GM12892 (cell line): Measurements from ENCODE around the gene SYNGR1.

Experiments used
- DNase-seq: peaks from one replicate; pipeline ENCODE4 v3.0.0; 2011; ENCODE audit not compliant: insufficient read length
- FAIRE-seq: peaks from 2 replicates; lab custom pipeline; 2011; peaks lifted over from hg19 to GRCh38; lab: Jason Lieb, UNC
- POLR2A ChIP-seq: IDR thresholded peaks from 2 replicates; pipeline ENCODE4 v1.6.1; 2011; ENCODE audit warnings: low read depth, low read length, control low read depth
- POLR2AphosphoS5 ChIP-seq: IDR thresholded peaks from 2 replicates; pipeline ENCODE4 v1.6.1; 2011; ENCODE audit warnings: low read depth, low read length, control low read depth
- TAF1 ChIP-seq: IDR thresholded peaks from 2 replicates; pipeline ENCODE4 v1.6.1; 2011; ENCODE audit warnings: low read depth, mild to moderate bottlenecking, control low read depth, low read length, borderline replicate concordance

The SYNGR1 gene

GRCh38 chr22:39434721-39435120 lies 84.9 kb downstream of the SYNGR1 start:
- DNase-seq: no peak
- FAIRE-seq: no peak
- no peak for TF ChIP-seq TAF1
- TF ChIP-seq POLR2A: no peak
- TF ChIP-seq POLR2AphosphoS5: no peak
